Muscle of leg (tissue), 11 donors: Measurements from ENCODE around the gene KCTD20. TPM values are rescaled to one million over a fixed set of nuclear protein-coding genes. Genes with fewer than 3 reads are reported as not detected.

Source experiments
- DNase-seq: peaks from one replicate; pipeline ENCODE4 v3.0.0; 2013
- H3K27ac ChIP-seq: one replicate; pipeline ENCODE4 v1.5.1; 2013; ENCODE audit warnings: mild to moderate bottlenecking, low read length, control low read depth
- H3K27me3 ChIP-seq: one replicate; pipeline ENCODE4 v1.6.1; 2013; ENCODE audit warnings: low read length; ENCODE audit not compliant: control insufficient read depth, insufficient read depth
- H3K36me3 ChIP-seq: one replicate; pipeline ENCODE4 v1.6.1; 2013; ENCODE audit warnings: low read length; ENCODE audit not compliant: control insufficient read depth, insufficient read depth
- H3K4me1 ChIP-seq: one replicate; pipeline ENCODE4 v1.6.1; 2013; ENCODE audit warnings: low read length; ENCODE audit not compliant: control insufficient read depth, insufficient read depth
- H3K4me3 ChIP-seq: one replicate; pipeline ENCODE4 v1.5.1; 2013; ENCODE audit warnings: low read length, control low read depth
- H3K9me3 ChIP-seq: replicated peaks from 2 replicates; pipeline ENCODE4 v1.6.1; 2013; ENCODE audit warnings: low read depth, low read length; ENCODE audit not compliant: control insufficient read depth
- WGBS: methylation state at CpG from one replicate; pipeline ENCODE4 v1.1.5; 2013; ENCODE audit warnings: missing lambda C conversion rate; ENCODE audit not compliant: insufficient coverage; 5-methylcytosine and 5-hydroxymethylcytosine counted together
- polyA plus RNA-seq, 8 donors: library from polyadenylated mRNA; unstranded; fragments of 120-200 nt; gene quantifications; one replicate each; pipeline versions ENCODE4 v1.2.1 to v1.2.3, GENCODE V29; 2013; ENCODE audit warnings: inconsistent platforms in 1 of 8, low replicate concordance in 1 of 8; ENCODE audit not compliant: insufficient read length in 8 of 8, insufficient read depth in 1 of 8
- total RNA-seq: library from RNA; stranded (reverse); fragments of 120-200 nt; gene quantifications from one replicate; pipeline ENCODE4 v1.2.4, GENCODE V29; 2013

The KCTD20 gene
- total and polyA plus RNA-seq, 9 donors, result 37.4 to 63.7 (median 49.2) TPM

DNA sequence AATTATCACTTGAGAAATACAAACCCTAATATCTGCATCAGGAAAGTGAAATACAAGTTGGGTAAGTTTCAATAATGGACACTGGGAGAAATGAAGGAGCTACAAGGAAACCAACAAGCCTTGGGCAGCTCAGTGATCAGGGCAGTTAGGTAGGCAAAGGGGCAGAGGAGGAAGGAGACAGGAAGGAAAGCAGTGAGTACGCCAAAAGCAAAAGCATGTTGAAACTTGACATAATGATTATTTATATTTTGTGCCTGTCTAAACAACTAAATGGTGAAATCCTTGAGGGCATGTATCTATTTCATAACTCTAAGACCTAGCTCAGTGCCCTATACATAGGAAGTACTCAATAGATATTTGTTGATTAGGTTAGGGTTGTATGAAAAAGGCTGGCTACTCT lies 23.5 kb upstream of the KCTD20 start:
- Histone ChIP-seq H3K4me1 (peaks cover 10% of the 10 kb centered on the region), H3K9me3 (no peaks in the 10 kb centered on the region), H3K27me3 (no peaks in the 10 kb centered on the region), H3K36me3 (no peaks in the 10 kb centered on the region), H3K4me3 (no peak overlapping the region), H3K27ac (no peak overlapping the region)
- DNase-seq, result no peak
- no CpG with 5 or more reads among the region's 1 CpG for WGBS

DNA sequence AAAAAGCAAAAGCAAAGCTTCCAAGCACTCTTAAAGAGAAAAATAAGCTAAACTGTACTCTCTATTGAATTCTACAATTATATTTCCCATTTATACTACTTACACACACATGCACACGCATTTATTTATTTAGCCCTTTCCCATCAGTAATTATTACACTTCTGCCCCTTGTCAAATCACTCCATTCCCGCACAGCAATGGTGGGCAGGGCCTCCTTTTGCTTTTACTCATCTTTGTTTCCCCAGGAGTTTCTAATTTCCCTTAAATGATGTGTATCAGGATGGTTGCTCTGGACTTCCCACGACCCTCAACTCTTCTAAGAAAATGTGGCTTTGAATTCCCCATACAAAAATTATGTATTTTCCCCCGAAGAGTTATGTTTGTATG lies 20.1 kb upstream of the KCTD20 start:
- Histone ChIP-seq H3K4me1 (peaks cover 10% of the 10 kb centered on the region), H3K27me3 (no peaks in the 10 kb centered on the region), H3K9me3 (no peaks in the 10 kb centered on the region), H3K27ac (peak overlapping the region; percentile 84), H3K36me3 (no peaks in the 10 kb centered on the region), H3K4me3 (peak overlapping the region; percentile 81)
- DNase-seq, result no peak
- WGBS, result 63% methylated on average over 1 of the region's 4 CpGs

DNA sequence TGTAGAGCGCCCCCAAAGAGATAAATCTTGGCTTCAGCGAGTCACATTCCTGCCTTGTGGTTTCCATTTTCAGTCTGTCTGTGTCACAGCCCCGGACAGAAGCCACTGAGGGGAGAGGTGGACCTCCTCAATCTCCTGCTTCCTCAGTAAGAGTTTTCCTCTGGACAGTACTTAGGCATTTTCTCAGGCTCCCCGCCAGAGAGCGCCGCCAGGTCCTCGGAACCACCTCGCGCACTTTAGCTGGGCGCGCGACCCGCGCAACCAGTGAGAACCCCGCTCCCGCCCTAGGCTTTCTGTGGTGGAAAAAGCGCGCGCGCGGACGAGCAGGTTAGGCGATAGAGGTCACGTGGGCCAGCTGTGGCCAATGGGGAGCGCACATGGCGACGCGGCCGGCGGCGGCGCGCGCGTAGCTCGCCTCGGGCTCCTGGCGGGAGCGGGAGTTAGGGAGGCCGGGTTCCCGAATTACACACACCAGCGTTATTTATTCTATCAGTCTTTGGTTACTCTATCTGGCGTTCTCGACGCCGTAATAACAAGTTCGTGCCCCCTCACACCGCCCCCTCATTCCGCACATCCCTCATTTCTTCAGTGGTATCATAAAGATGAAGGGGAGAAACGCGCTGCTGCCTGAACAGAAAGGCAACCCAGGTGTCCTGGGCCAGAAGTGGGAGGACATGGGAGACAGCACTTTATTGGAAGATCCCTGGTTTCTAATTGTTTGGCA lies 19.5 kb upstream of the KCTD20 start:
- peaks cover 10% of the 10 kb centered on the region for H3K4me1 ChIP-seq
- WGBS, result under 1% methylated on average over 29 of the region's 51 CpGs
- no peaks in the 10 kb centered on the region for H3K36me3 ChIP-seq
- H3K27me3 ChIP-seq, result no peaks in the 10 kb centered on the region
- DNase-seq, result peak; percentile 99
- H3K9me3 ChIP-seq, result no peaks in the 10 kb centered on the region
- peak overlapping the region; percentile 89 for H3K27ac ChIP-seq
- peak overlapping the region; percentile 81 for H3K4me3 ChIP-seq

DNA sequence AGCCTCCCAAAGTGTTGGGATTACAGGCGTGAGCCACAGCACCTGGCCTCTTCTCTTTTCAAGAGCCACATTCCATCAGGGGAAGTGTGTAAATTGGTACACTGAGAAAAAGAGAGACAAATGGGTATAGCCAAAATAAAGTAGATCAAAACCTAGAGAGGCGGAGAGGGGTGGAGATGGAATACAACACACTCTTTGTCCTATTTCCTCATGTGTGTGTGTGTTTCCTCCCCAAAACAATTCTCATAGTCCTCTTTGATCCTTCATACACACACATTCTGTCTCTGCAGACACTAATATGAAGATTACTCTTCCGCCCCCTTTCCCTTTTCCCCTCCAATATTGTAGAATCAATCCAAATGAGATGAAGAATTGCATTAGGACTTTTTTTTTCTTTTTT lies 16.2 kb upstream of the KCTD20 start:
- no peak overlapping the region for H3K4me3 ChIP-seq
- no peak for DNase-seq
- H3K4me1 ChIP-seq, result peaks cover 10% of the 10 kb centered on the region
- H3K9me3 ChIP-seq, result no peaks in the 10 kb centered on the region
- no peaks in the 10 kb centered on the region for H3K27me3 ChIP-seq
- H3K36me3 ChIP-seq, result no peaks in the 10 kb centered on the region
- no peak overlapping the region for H3K27ac ChIP-seq
- no CpG with 5 or more reads among the region's 3 CpGs for WGBS

DNA sequence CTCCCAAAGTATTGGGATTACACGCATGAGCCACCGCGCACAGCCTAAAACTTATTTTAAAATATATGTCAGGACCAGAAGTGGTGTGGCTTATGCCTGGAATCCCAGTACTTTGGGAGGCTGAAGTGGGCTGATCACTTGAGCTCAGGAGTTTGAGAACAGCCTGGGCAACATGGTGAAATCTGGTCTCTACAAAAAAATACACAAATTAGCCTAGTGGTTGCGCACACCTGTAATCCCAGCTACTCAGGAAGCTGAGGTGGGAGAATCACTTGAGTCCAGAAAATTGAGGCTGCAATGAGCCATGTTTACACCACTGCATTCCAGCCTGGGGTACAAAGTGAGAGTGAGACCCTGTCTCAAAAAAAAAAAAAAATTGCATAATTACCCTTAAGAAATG lies 13.9 kb upstream of the KCTD20 start:
- DNase-seq, result no peak
- H3K27ac ChIP-seq, result no peak overlapping the region
- no peaks in the 10 kb centered on the region for H3K9me3 ChIP-seq
- H3K36me3 ChIP-seq, result no peaks in the 10 kb centered on the region
- peaks cover under 1% of the 10 kb centered on the region for H3K4me1 ChIP-seq
- no CpG with 5 or more reads among the region's 4 CpGs for WGBS
- no peaks in the 10 kb centered on the region for H3K27me3 ChIP-seq
- no peak overlapping the region for H3K4me3 ChIP-seq

DNA sequence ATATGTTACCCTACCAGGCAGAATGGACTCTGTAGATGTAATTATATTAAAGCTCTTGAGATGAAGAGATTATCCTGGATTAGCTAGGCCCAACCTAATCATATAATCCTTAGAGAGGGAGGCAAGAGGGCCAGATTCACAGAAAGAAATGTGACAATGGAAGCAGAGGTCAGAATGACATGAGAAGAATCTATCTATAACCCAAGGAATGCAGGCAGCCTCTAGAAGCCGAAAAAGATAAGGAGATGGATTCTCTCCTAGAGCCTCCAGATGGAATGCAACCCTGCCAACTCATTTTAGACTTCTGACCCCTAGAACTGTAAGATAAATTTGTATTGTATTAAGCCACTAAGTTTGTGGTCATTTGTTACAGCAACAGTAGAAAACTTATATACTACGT lies 12.4 kb upstream of the KCTD20 start:
- H3K9me3 ChIP-seq, result no peaks in the 10 kb centered on the region
- H3K36me3 ChIP-seq, result no peaks in the 10 kb centered on the region
- no peak overlapping the region for H3K27ac ChIP-seq
- no peaks in the 10 kb centered on the region for H3K4me1 ChIP-seq
- WGBS, result no CpG with 5 or more reads among the region's 2 CpGs
- DNase-seq, result no peak
- no peak overlapping the region for H3K4me3 ChIP-seq
- no peaks in the 10 kb centered on the region for H3K27me3 ChIP-seq

DNA sequence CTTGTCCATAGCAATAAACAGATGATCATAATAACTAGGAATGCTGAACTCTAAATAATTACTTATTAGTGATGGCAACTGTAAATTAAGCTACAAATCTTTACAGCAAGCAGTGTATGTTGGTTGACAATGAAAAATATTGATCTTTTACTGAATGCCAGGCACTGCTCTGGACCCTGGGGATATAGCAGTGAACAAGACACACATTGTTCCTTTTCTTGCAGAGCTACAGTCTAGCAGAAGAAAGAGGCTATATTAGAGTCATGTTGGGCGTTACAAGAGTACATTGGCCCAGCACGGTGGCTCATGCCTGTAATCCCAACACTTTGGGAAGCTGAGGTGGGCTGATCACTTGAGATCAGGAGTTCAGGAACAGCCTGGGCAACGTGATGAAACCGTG lies 11.6 kb upstream of the KCTD20 start:
- no peaks in the 10 kb centered on the region for H3K4me1 ChIP-seq
- H3K27me3 ChIP-seq, result no peaks in the 10 kb centered on the region
- no peak overlapping the region for H3K27ac ChIP-seq
- 90% methylated on average over 4 of the region's 4 CpGs for WGBS
- no peak for DNase-seq
- H3K9me3 ChIP-seq, result no peaks in the 10 kb centered on the region
- no peaks in the 10 kb centered on the region for H3K36me3 ChIP-seq
- H3K4me3 ChIP-seq, result no peak overlapping the region

DNA sequence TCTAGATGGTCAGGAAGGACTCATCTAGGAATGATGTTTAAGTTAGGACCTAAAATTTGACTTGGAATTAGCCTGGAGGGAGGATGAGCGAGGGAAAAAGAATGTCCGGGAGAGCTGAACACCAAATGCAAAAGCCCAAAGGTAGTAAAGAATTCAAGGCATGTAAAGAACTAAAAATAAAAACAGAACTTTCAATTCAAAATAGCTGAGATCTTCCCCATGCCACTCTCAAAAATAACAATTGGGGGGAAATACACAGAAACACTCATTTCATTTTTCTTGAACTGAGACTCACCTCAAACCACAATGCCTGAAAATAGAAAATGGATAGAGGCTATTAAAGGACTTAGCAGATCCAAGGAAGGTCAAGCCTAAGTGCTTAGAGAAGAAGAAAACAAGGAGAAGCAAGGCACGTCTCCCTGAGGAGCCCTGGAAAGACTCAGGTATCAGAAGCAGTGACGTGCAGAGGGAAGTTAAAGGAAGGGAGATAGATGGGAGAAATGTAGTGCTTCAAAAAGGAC lies 10.6 kb upstream of the KCTD20 start:
- H3K4me3 ChIP-seq, result no peak overlapping the region
- H3K27me3 ChIP-seq, result no peaks in the 10 kb centered on the region
- DNase-seq, result no peak
- H3K36me3 ChIP-seq, result no peaks in the 10 kb centered on the region
- no peaks in the 10 kb centered on the region for H3K4me1 ChIP-seq
- no peak overlapping the region for H3K27ac ChIP-seq
- WGBS, result 33% methylated on average over 1 of the region's 4 CpGs
- H3K9me3 ChIP-seq, result no peaks in the 10 kb centered on the region

DNA sequence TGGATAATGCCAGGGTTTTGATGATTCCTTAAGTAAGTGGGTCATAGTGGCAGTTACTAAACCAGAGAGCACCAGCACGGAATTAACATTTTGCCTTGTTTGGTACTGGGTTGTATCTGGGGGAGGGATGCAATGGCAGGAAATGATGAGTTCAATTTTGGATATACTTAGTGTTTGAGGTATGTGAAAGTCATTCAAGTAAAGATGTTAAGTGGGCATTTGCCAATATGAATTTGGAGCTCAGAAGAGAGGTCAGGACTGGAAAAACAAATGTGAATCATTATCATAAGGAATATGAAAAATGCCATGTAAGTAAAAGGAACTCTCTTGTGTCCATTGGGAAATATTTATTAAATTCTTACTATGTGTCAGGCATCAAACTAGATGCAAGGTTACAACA lies 6.3 kb upstream of the KCTD20 start:
- peak; percentile 49 for DNase-seq
- H3K9me3 ChIP-seq, result no peaks in the 10 kb centered on the region
- H3K36me3 ChIP-seq, result no peaks in the 10 kb centered on the region
- no peak overlapping the region for H3K4me3 ChIP-seq
- H3K27ac ChIP-seq, result no peak overlapping the region
- peaks cover 3% of the 10 kb centered on the region for H3K4me1 ChIP-seq
- 67% methylated on average over 1 of the region's 1 CpG for WGBS
- no peaks in the 10 kb centered on the region for H3K27me3 ChIP-seq

DNA sequence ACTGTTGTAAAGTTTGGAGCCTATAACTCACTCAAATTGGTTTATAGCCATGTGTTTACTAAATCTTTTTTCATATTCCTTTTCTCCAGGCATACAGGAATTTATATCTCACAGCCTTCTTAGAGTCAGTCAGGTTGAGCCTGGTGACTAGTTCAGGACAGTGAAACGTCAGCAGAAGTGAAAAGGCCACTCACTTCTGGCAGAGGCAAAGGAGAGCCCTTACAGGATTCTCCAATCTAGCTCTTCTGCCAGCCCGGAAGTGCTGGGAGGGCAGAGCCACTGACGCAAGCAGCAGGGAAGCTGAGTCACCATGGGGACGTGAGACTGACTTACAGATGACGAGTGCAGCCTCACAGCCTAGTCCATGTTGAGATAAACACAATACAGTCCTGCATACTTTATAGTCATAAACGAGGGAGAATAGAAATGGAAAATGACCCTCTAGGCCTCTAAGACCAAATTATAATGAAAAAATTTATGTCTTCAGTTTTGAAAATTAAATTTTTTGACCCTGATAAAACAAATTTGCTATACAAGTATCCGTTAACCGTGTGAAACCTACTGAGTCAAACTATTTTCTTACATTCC lies 1.4 kb upstream of the KCTD20 start:
- Histone ChIP-seq H3K27ac (peak overlapping the region; percentile 88), H3K36me3 (no peaks in the 10 kb centered on the region), H3K27me3 (no peaks in the 10 kb centered on the region), H3K4me1 (peaks cover 17% of the 10 kb centered on the region), H3K9me3 (no peaks in the 10 kb centered on the region), H3K4me3 (no peak overlapping the region)
- DNase-seq, result peak; percentile 95
- 18% methylated on average over 3 of the region's 8 CpGs for WGBS
